ENCODE data around the gene GPC3.
A peak's percentile ranks its signal among the peaks of the same experiment; 100 is the strongest.

Gene GPC3

GRCh38 chrX:133849676-133850075, 135.7 kb downstream of the GPC3 start:
- DNase-seq (ENCODE audit: low spot score), result no peak

- DNase-seq (ENCODE audit: low spot score), result no peak
These were observed 137.9 kb downstream of the GPC3 start for GRCh38 chrX:133847340-133847994.

GRCh38 chrX:133846311-133846710, 139.1 kb downstream of the GPC3 start:
- no peak for DNase-seq (ENCODE audit: low spot score)

GRCh38 chrX:133840415-133840814, 145.0 kb downstream of the GPC3 start:
- no peak for DNase-seq (ENCODE audit: low spot score)

- peak; percentile 10 for DNase-seq (ENCODE audit: low spot score)
These were observed 146.4 kb downstream of the GPC3 start for GRCh38 chrX:133838761-133839676.

GRCh38 chrX:133837091-133837490, 148.3 kb downstream of the GPC3 start:
- no peak for DNase-seq (ENCODE audit: low spot score)

- DNase-seq (ENCODE audit: low spot score), result no peak
These were observed 148.8 kb downstream of the GPC3 start for GRCh38 chrX:133836561-133836960.

GRCh38 chrX:133834771-133835170, 150.6 kb downstream of the GPC3 start:
- DNase-seq (ENCODE audit: low spot score), result no peak

GRCh38 chrX:133819546-133819945, 165.8 kb downstream of the GPC3 start:
- no peak for DNase-seq (ENCODE audit: low spot score)

- DNase-seq (ENCODE audit: low spot score), result no peak
These were observed 167.4 kb downstream of the GPC3 start for GRCh38 chrX:133818019-133818418.

GRCh38 chrX:133815496-133815895, 169.9 kb downstream of the GPC3 start:
- DNase-seq (ENCODE audit: low spot score), result no peak

- DNase-seq (ENCODE audit: low spot score), result no peak
These were observed 171.4 kb downstream of the GPC3 start for GRCh38 chrX:133813971-133814370.

GRCh38 chrX:133812402-133812801, 173.0 kb downstream of the GPC3 start:
- DNase-seq (ENCODE audit: low spot score), result no peak

- no peak for DNase-seq (ENCODE audit: low spot score)
These were observed 174.5 kb downstream of the GPC3 start for GRCh38 chrX:133810925-133811324.

GRCh38 chrX:133804072-133804471, 181.3 kb downstream of the GPC3 start:
- DNase-seq (ENCODE audit: low spot score), result no peak

GRCh38 chrX:133796282-133796681, 189.1 kb downstream of the GPC3 start:
- no peak for DNase-seq (ENCODE audit: low spot score)

GRCh38 chrX:133794126-133794525, 191.3 kb downstream of the GPC3 start:
- no peak for DNase-seq (ENCODE audit: low spot score)

- no peak for DNase-seq (ENCODE audit: low spot score)
These were observed 191.8 kb downstream of the GPC3 start for GRCh38 chrX:133793626-133794025.

- peak; percentile 38 for DNase-seq (ENCODE audit: low spot score)
These were observed 193.0 kb downstream of the GPC3 start for GRCh38 chrX:133792198-133792953.

GRCh38 chrX:133789829-133790228, 195.6 kb downstream of the GPC3 start:
- no peak for DNase-seq (ENCODE audit: low spot score)

GRCh38 chrX:133786382-133786781, 199.0 kb downstream of the GPC3 start:
- no peak for DNase-seq (ENCODE audit: low spot score)

- no peak for DNase-seq (ENCODE audit: low spot score)
These were observed 202.1 kb downstream of the GPC3 start for GRCh38 chrX:133783274-133783673.

Data from SK-N-DZ (cell line).